Stomach (tissue), 9 donors: ENCODE data around the gene DDX55. TPM values are rescaled to one million over a fixed set of nuclear protein-coding genes. Genes with fewer than 3 reads are reported as not detected.

ENCODE experiments used
- DNase-seq, 2 donors: peaks; one replicate each; pipeline versions ENCODE4 v3.0.0 to v3.0.0-alpha.2; 2013 to 2019
- H3K27ac ChIP-seq, 5 donors: fragments of 200-600 bp in 4 of 5; sonication (generic) in 4 of 5; one replicate each; pipeline ENCODE4 v1.5.1; 2013 to 2019; ENCODE audit warnings: mild to moderate bottlenecking in 1 of 5, moderate library complexity in 1 of 5
- H3K27me3 ChIP-seq, 3 donors: fragments of 200-600 bp; sonication (generic); one replicate each; pipeline ENCODE4 v1.5.1; 2017 to 2019; ENCODE audit warnings: mixed run types in 1 of 3
- H3K36me3 ChIP-seq, 4 donors: fragments of 200-600 bp; sonication (generic); 1 replicate in 3 of 4; 2 replicates in 1 of 4; pipeline ENCODE4 v1.5.1; 2016 to 2019
- H3K4me1 ChIP-seq, 4 donors: fragments of 200-600 bp; sonication (generic); one replicate each; pipeline ENCODE4 v1.5.1; 2016 to 2019
- H3K4me3 ChIP-seq, 4 donors: fragments of 200-600 bp; sonication (generic) in 3 of 4; one replicate each; pipeline ENCODE4 v1.5.1; 2016 to 2019; ENCODE audit warnings: mild to moderate bottlenecking in 1 of 4
- H3K9me3 ChIP-seq, 4 donors: fragments of 200-600 bp; sonication (generic); one replicate each; pipeline ENCODE4 v1.5.1; 2016 to 2019
- EP300 ChIP-seq: sonication (generic); formaldehyde crosslinking; IDR thresholded peaks from one replicate; pipeline ENCODE4 v1.6.1; 2017; ENCODE audit warnings: antibody characterized with exemption
- POLR2A ChIP-seq, 4 donors: fragments of 450-650 bp; IDR thresholded peaks; one replicate each; pipeline ENCODE4 v1.6.1; 2016; ENCODE audit warnings: antibody characterized with exemption in 4 of 4, control low read depth in 2 of 4, mild to moderate bottlenecking in 1 of 4, moderate library complexity in 1 of 4
- POLR2AphosphoS5 ChIP-seq, 3 donors: sonication (generic); formaldehyde crosslinking; IDR thresholded peaks; one replicate each; pipeline ENCODE4 v1.6.1; 2016; ENCODE audit warnings: antibody characterized with exemption in 3 of 3
- WGBS, 5 donors: extraction: QIAGEN DNeasy Blood & Tissue Kit in 3 of 5; methylation state at CpG; one replicate each; pipeline versions ENCODE4 v1.1.5 to v1.1.7; 2013 to 2018; 5-methylcytosine and 5-hydroxymethylcytosine counted together
- intact Hi-C: fragments of 100-400 bp; cut with DNase I; formaldehyde crosslinking; loops from one replicate; pipeline ENCODE4 v1.15.1; 2023; ENCODE audit warnings: low total_unique reads
- polyA plus RNA-seq, 3 donors: library from polyadenylated mRNA; stranded (reverse); fragments of 200-250 nt; gene quantifications; one replicate each; pipeline ENCODE4 v1.2.3, GENCODE V29; 2013
- total RNA-seq, 5 donors: library from RNA; depleted of rRNA; stranded (reverse); fragments of >200 nt; gene quantifications; one replicate each; pipeline versions ENCODE4 v1.1.0 to v1.2.3, GENCODE V29; 2014 to 2016
- TF ChIP-seq, protein P1 (sequence below), 7 experiments: fragments of 450-650 bp in 4 of 7; fragments of 200-600 bp in 3 of 7; sonication (generic) in 3 of 7; IDR thresholded peaks; one replicate each; pipeline ENCODE4 v1.5.1; 2016 to 2019; ENCODE audit warnings: antibody characterized with exemption in 7 of 7, control low read depth in 2 of 7, mild to moderate bottlenecking in 1 of 7
- donor health status: healthy with polysubstance abuse.
- donor health status: Bipolar disorder and iron deficiency.
- donor health status: healthy.

Gene DDX55
- total and polyA plus RNA-seq, 8 donors = 7.5 to 78.2 (median 19.3) TPM

DNA sequence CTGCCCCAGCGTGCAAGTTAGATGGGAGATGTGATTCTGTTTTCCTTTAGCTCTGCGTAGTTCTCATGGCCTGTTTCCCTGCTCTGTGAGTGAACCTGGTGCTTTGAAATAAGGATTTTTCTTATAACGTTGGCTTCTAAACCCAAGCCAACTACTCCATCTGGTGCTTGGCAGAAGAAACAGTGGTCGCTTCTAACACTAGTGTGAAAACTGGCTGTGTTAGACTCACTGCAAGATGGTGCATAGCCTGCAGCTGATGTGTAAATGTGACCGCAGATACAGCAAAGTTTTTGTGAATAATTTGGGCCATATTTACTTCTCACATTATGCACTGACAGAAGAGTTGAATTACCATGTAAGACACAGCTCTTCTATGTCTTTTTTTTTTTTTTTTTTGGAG lies 44.0 kb downstream of the DDX55 start:
- H3K9me3 ChIP-seq = no peaks in the 10 kb centered on the region
- TF ChIP-seq POLR2AphosphoS5 (IDR thresholded peaks at IDR 0.05) (no peak), EP300 (no peak), POLR2A (IDR thresholded peaks at IDR 0.05) (no peak)
- TF ChIP-seq, protein P1, sequence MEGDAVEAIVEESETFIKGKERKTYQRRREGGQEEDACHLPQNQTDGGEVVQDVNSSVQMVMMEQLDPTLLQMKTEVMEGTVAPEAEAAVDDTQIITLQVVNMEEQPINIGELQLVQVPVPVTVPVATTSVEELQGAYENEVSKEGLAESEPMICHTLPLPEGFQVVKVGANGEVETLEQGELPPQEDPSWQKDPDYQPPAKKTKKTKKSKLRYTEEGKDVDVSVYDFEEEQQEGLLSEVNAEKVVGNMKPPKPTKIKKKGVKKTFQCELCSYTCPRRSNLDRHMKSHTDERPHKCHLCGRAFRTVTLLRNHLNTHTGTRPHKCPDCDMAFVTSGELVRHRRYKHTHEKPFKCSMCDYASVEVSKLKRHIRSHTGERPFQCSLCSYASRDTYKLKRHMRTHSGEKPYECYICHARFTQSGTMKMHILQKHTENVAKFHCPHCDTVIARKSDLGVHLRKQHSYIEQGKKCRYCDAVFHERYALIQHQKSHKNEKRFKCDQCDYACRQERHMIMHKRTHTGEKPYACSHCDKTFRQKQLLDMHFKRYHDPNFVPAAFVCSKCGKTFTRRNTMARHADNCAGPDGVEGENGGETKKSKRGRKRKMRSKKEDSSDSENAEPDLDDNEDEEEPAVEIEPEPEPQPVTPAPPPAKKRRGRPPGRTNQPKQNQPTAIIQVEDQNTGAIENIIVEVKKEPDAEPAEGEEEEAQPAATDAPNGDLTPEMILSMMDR (IDR thresholded peaks at IDR 0.05) = no peak
- no peaks in the 10 kb centered on the region for H3K27me3 ChIP-seq
- no peaks in the 10 kb centered on the region for H3K4me1 ChIP-seq
- DNase-seq = no peak
- H3K4me3 ChIP-seq = no peak overlapping the region
- H3K27ac ChIP-seq = no peak overlapping the region
- peaks cover 27 to 97% (median 89%) of the 10 kb centered on the region in 4 donors for H3K36me3 ChIP-seq
- intact Hi-C loops = no loop called here
- WGBS, 5 donors = 79 to 94% (median 91%) methylated on average over 5 of the region's 5 CpGs

DNA sequence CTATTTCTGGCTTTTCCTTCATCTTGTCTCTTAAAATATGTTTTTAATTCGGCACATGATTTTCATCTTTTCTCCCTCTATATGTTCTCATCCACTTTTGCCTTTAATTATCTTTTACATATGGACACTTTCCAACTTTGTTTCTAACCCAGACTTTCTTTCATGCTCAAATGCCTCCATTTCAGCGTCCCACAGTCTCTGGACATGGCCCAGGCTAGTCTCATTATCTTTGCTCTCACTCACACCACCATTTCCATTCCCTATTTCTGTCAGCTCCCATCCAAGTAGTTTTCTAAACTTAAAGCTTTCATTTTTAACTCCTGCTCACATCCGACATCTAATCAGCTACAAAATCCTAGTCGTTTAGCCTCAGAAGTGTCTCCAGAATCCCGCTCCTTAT lies 46.5 kb downstream of the DDX55 start:
- TF ChIP-seq POLR2AphosphoS5 (IDR thresholded peaks at IDR 0.05) (no peak), EP300 (no peak)
- Histone ChIP-seq H3K4me1 (no peaks in the 10 kb centered on the region), H3K36me3 (peaks cover 29 to 95% (median 92%) of the 10 kb centered on the region in 4 donors), H3K9me3 (no peaks in the 10 kb centered on the region), H3K4me3 (no peak overlapping the region), H3K27me3 (no peaks in the 10 kb centered on the region), H3K27ac (no peak overlapping the region)
- 92 to 95% (median 94%) methylated on average over 5 of the region's 5 CpGs for WGBS, 5 donors
- no peak for DNase-seq
- intact Hi-C loops = no loop called here

DNA sequence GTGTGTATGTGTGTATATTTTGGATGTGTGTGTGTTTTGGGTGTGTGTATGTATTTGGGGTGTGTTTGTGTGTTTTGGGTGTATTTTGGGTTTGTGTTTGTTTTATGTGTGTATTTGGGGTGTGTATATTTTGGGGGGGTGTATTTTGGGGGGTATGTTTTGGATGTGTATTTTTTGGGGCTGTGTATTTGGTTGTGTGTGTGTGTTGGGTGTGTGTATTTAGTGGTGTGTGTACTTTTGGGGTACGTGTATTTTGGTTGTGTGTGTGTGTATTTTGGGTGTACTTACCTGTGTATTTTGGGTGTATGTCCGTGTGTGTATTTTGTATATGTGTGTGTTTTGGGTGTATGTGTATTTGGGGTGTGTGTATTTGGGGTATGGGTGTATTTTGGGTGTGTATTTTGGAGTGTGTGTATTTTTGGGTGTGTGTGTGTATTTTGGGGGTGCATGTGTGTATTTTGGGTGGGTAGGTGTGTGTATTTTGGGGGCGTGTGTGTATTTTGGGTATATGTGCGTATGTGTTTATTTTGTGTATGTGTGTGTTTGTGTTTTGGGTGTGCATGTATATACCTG lies 52.3 kb downstream of the DDX55 start:
- Histone ChIP-seq H3K4me1 (no peaks in the 10 kb centered on the region), H3K9me3 (no peaks in the 10 kb centered on the region), H3K36me3 (peaks cover 14 to 88% (median 85%) of the 10 kb centered on the region in 4 donors), H3K4me3 (no peak overlapping the region), H3K27ac (no peak overlapping the region), H3K27me3 (no peaks in the 10 kb centered on the region)
- intact Hi-C loops = no loop called here
- TF ChIP-seq POLR2AphosphoS5 (IDR thresholded peaks at IDR 0.05) (no peak), EP300 (no peak)
- no peak for DNase-seq
- 56 to 72% (median 66%) methylated on average over 4 of the region's 4 CpGs for WGBS, 5 donors

DNA sequence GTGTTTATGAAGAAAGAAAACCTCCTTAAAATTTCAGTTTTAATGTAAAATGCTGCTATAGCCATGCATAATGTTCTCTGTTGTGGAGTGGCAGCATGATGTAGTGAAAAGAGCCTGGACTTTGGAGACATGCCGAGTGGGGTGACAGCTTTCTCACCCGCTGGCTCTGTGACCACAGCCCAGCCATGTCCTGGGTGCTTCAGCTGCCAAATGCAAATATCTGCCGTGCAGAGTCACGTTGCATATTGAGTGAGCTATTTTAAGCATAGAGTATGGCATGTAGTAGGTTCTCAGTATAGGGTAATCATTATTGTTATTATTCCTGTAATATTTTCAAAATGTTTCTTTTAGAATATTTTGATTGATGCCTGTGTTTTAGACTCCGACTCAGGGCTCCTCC lies 53.5 kb downstream of the DDX55 start:
- Histone ChIP-seq H3K36me3 (peaks cover 14 to 88% (median 85%) of the 10 kb centered on the region in 4 donors), H3K9me3 (no peaks in the 10 kb centered on the region), H3K4me3 (no peak overlapping the region), H3K27ac (no peak overlapping the region), H3K4me1 (no peaks in the 10 kb centered on the region), H3K27me3 (no peaks in the 10 kb centered on the region)
- no peak for TF ChIP-seq POLR2AphosphoS5 (IDR thresholded peaks at IDR 0.05)
- TF ChIP-seq, protein P1 (IDR thresholded peaks at IDR 0.05) = no peak
- no peak for TF ChIP-seq POLR2A (IDR thresholded peaks at IDR 0.05)
- TF ChIP-seq EP300 = no peak
- intact Hi-C loops = no loop called here
- WGBS, 5 donors = 73 to 90% (median 81%) methylated on average over 5 of the region's 5 CpGs
- DNase-seq = no peak

DNA sequence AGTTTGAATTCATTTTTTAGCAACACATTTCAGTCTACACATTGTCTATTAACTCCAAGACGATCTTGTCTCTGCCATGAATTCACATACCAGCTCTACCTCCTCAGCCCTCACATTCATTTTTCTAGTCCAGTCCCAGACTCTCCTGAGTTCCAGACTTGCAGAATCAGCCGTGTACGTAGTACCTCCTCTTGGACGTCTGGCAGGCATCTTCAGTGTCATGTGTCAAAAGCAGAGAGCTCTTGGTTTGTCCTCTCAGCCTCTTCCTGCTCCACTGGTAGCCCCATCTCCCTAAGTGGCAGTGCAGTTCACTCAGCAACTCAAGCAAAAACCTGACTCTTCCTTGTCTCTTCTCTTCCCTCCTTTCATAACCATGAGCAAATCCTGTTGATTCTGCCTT lies 54.5 kb downstream of the DDX55 start:
- peaks cover 9 to 88% (median 80%) of the 10 kb centered on the region in 4 donors for H3K36me3 ChIP-seq
- intact Hi-C loops = no loop called here

More for the DNA sequence above, 54.5 kb downstream of the DDX55 start:
- H3K27ac ChIP-seq = no peak overlapping the region
- H3K4me3 ChIP-seq = no peak overlapping the region
- 86 to 88% (median 88%) methylated on average over 4 of the region's 4 CpGs for WGBS, 5 donors
- TF ChIP-seq, protein P1 (IDR thresholded peaks at IDR 0.05) = no peak
- TF ChIP-seq EP300 (no peak), POLR2A (IDR thresholded peaks at IDR 0.05) (no peak), POLR2AphosphoS5 (IDR thresholded peaks at IDR 0.05) (no peak)
- H3K4me1 ChIP-seq = no peaks in the 10 kb centered on the region
- H3K9me3 ChIP-seq = no peaks in the 10 kb centered on the region
- no peak for DNase-seq
- no peaks in the 10 kb centered on the region for H3K27me3 ChIP-seq
